Peyer's patch (tissue), 4 donors: ENCODE data around the gene PKP4.

Experiments
- CTCF ChIP-seq, 6 experiments: fragments of 450-650 bp in 4 of 6; fragments of 200-600 bp in 2 of 6; sonication (generic) in 1 of 6; IDR thresholded peaks; one replicate each; pipeline ENCODE4 v1.5.1; 2017 to 2019; ENCODE audit warnings: antibody characterized with exemption in 6 of 6, mild to moderate bottlenecking in 3 of 6, moderate library complexity in 1 of 6
- POLR2A ChIP-seq, 2 donors: fragments of 450-650 bp; IDR thresholded peaks; one replicate each; pipeline ENCODE4 v1.5.1; 2017; ENCODE audit warnings: antibody characterized with exemption in 2 of 2, mild to moderate bottlenecking in 2 of 2, moderate library complexity in 2 of 2

- TF ChIP-seq CTCF (IDR thresholded peaks at IDR 0.05), result no peak
- TF ChIP-seq POLR2A (IDR thresholded peaks at IDR 0.05), result no peak
Measured at GRCh38 chr2:158716121-158716791, 259.5 kb downstream of the PKP4 start.
